ENCODE results near the gene GABBR2.
A peak's percentile ranks its signal among the peaks of the same experiment; 100 is the strongest.

GABBR2 gene

DNA sequence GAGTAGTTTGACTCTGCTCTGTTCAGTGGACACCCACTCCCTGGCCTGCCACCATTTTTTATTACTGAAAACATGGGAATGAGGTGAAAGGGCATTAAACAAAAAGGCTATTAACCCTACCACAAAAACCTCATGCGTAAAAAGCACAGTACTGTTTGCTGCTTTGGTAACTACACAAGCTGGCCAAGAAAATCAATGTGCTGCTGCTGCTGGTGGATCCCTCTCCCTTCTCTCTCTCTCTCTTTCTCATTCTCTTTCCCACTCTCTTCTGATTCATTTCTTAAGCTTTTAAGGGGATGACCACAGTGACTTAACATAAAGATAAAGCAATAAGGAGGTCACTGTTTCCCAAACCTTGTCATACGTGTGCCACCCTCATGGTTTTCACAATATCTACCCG lies 270.1 kb downstream of the GABBR2 start:
- DNase-seq (ENCODE audit: low read depth), result peak; percentile 50

- no peak for DNase-seq (ENCODE audit: low read depth)
Observed at GRCh38 chr9:98437458-98438034, 271.2 kb downstream of the GABBR2 start.

GRCh38 chr9:98432960-98433359 lies 275.8 kb downstream of the GABBR2 start:
- DNase-seq (ENCODE audit: low read depth), result no peak

- no peak for DNase-seq (ENCODE audit: low read depth)
Observed at GRCh38 chr9:98432134-98432533, 276.6 kb downstream of the GABBR2 start.

- DNase-seq (ENCODE audit: low read depth), result no peak
Observed at GRCh38 chr9:98430535-98431292, 278.0 kb downstream of the GABBR2 start.

- DNase-seq (ENCODE audit: low read depth), result peak; percentile 91
Observed at GRCh38 chr9:98429613-98430012, 279.1 kb downstream of the GABBR2 start.

GRCh38 chr9:98428454-98428853 lies 280.3 kb downstream of the GABBR2 start:
- no peak for DNase-seq (ENCODE audit: low read depth)

DNA sequence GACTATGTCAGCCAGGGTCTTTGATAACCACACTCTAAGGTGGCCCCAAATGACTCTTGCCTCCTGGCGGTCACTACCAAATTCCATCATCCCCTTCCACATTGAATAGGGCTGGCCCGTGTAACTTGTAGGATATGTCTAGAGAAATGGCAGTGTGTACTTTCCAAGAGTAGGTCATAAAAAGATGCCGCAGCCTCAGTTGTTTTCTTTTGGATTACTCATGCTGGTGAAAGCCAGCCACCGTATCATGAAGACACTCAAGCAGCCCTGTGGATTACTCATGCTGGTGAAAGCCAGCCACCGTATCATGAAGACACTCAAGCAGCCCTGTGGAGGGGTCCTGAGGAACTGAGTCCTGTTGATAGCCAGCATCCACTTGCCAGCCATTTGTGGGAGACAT lies 281.2 kb downstream of the GABBR2 start:
- DNase-seq (ENCODE audit: low read depth), result peak; percentile 34

DNA sequence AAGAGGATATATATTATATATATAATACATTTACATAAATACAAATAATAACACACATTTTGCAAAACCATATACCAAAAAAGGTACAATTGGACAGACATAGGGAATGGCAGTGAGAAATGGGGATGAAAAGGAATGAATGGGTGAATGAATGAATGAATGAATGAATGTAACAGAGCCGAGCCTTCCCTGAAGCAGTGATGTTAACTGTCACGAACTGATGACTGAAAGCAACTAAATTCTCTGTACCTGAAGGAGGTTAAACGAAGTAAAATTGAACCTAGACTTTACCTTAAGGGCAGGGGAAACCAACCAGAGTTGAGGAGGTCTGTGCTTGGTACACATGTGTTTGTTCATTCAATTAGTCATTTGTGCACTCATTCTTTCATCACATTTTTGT lies 283.7 kb downstream of the GABBR2 start:
- no peak for DNase-seq (ENCODE audit: low read depth)

DNA sequence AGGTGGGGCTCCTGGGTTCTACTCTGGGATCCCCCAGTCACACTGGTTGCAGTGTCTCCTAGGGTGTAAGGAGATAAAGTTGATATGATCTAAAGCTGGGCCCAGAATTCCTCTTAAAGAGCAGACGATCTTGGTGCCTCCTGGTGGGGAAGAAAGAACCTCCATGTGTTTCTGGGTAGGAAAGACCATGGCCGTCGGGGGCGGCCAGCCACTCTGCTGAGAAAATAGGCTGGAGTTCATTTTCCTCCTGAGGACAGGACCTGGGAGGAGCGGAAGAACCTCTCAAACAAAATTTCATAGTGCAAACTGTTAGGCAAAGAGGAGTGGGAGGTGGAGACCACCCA lies 289.5 kb downstream of the GABBR2 start:
- DNase-seq (ENCODE audit: low read depth), result no peak

- no peak for DNase-seq (ENCODE audit: low read depth)
Observed at GRCh38 chr9:98418578-98419259, 290.0 kb downstream of the GABBR2 start.

- DNase-seq (ENCODE audit: low read depth), result no peak
Observed at GRCh38 chr9:98416294-98417248, 292.2 kb downstream of the GABBR2 start.

DNA sequence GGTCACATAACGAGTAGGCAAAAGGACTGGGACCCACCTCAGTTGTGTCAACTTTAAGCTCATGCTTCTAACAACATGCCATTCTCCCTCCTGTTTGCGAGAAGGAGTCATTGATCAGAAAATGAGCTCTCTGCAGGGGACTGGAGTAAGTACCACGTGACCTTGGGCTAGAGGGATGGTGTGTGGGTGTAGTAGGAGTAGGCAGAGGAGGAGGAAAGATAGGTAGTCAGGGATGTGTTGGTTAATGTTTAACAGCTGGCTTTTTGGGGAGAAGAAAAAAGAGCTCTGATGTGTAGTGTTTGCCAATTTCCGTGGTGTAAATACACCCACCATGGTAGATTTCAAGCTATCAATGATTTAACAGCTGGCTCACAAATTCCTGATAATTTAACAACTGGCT lies 293.0 kb downstream of the GABBR2 start:
- no peak for DNase-seq (ENCODE audit: low read depth)

DNA sequence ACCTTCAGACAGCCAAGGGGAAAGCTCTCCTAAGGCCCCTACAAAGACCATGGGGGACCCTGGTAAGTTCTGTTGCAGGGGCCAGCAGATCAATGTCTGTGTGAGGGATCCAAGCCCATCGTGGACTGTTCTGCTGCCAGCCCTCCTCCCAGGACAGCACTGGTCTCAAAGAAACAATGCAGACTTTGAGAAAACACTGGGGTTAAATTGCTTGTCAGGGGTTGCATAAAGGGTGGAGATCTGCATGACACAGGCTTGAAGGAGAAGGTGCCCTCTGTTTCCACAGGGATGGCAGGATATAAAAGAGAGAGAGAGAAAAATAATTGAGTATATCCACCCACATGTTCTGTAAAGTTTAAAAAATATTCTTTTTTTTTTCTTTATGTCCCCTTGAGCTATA lies 295.7 kb downstream of the GABBR2 start:
- DNase-seq (ENCODE audit: low read depth), result no peak

DNA sequence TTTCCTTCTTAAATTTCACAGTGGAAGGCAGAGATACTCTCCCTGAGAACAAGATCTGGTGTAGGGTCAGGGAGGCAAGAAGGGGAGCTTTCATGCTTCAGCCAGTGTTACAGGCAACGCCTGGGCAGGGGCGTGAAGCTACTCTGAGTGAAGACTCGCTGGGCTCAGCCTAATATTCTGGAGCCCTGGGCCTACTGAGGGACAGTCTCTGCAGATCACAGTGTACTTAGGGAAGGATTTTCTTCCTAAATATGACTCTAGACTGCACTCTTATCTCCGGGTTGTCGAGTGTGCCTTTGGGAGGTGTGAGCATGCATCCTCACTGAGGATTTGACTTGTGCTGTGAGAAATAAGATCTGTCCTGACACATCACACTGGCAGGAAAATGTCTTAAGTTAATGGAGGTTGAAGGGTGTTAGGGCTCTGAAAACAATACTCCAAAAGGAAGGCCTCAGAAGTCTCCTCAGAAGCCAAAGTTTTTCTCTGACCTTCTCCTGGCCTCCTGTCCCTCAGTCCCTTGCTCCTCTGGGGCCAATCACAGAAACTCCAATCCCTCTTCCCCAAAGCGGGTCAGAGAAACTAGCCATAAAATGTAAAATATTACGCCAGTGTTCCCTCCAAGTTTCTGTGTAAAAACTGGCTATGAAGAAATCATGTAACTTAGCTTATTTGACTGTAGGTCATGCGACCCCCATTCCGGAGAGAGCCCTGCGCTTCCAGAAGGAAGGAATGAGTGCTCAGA lies 296.5 kb downstream of the GABBR2 start:
- DNase-seq (ENCODE audit: low read depth), result no peak

DNA sequence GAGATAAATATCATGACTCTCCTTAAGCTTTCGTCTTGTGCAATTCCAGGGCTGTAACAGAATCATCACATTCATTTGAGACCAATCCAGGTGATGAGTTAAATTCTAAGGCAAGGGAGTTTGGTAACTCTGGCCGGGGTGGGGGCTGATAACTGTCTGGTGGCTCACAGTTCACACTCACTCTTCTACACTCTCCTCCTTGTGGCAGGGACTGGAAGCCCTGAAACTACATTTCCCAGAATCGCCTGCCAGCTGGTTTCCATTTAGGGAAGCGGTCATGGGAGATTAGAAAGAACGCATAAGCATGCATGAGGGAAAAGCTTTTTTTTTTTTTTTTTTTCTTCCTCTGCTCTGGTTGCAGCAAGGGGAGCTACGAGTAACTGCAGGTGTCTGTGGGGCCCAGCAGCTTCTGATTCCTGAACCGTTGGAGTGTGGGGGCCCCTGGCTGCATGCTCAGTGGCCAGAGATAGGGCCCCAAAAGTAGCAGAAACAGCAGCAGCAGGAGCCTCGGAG lies 298.5 kb downstream of the GABBR2 start:
- peak; percentile 96 for DNase-seq (ENCODE audit: low read depth)

- DNase-seq (ENCODE audit: low read depth), result peak; percentile 13
Observed at GRCh38 chr9:98409719-98410118, 299.0 kb downstream of the GABBR2 start.

- DNase-seq (ENCODE audit: low read depth), result no peak
Observed at GRCh38 chr9:98406469-98406868, 302.3 kb downstream of the GABBR2 start.

DNA sequence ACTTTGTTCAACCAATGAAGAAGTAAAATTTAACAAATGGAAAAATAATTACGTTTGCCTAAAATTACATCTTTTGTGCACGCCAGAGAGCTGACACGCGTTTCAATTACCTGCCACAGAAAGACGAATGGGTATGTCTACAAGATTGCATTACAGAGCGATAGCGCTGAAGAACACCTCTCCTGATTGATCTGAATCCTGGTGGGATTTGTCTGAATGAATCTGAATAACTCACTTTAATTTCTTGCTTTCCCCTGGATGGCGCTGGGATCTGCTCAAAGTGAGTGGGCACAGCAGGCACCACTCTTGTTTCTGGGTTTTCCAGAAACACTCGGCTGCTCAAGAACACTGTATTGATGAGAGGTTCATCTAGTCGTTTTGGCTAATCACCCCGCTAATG lies 304.5 kb downstream of the GABBR2 start:
- no peak for DNase-seq (ENCODE audit: low read depth)

DNA sequence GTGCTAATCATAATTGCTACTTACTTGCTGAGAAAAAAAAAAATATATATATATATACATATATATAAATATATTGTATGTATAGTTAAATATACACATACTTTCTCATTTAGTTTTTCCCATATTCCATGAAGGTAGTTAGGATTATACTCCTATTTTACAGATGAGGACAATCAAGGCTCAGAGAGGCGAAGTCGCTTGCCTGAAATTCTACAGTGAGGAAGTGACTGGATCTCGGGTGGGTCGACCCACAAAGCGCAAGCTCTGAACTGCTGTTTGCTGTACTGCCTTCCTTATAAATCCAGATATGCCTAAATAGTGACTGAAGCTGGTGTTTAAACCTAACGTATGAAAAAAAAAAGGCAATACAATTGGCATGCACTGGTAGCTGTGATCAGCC lies 305.0 kb downstream of the GABBR2 start:
- no peak for DNase-seq (ENCODE audit: low read depth)
